Inferior parietal cortex (tissue), 1 donor: ENCODE data around the gene ZNF385C.
A peak's percentile ranks its signal among the peaks of the same experiment; 100 is the strongest.
"Not testable (repeated sequence)": the region's sequence is repeated elsewhere in the genome, so short reads cannot be mapped to it uniquely, and the experiment has no call there.

ENCODE experiments used
- DNase-seq: peaks from one replicate; pipeline ENCODE4 v3.0.0-alpha.2; 2016; ENCODE audit errors: extremely low spot score

Gene ZNF385C

GRCh38 chr17:42097691-42098631 lies at the start of gene ZNF385C:
Gene ZNF385C, minus strand, starts transcription at chr17:42098473. Its CDS starts 35,417 bp downstream, at chr17:42063056.
- DNase-seq, result no peak

- no peak for DNase-seq
Measured at GRCh38 chr17:42146911-42147607, 48.8 kb upstream of the ZNF385C start.

- DNase-seq, result not testable (repeated sequence)
Measured at GRCh38 chr17:42143138-42143537, 44.9 kb upstream of the ZNF385C start.

- no peak for DNase-seq
Measured at GRCh38 chr17:42142371-42142896, 44.2 kb upstream of the ZNF385C start.

- no peak for DNase-seq
Measured at GRCh38 chr17:42141382-42141781, 43.1 kb upstream of the ZNF385C start.

GRCh38 chr17:42140690-42141089 lies 42.4 kb upstream of the ZNF385C start:
- not testable (repeated sequence) for DNase-seq

- no peak for DNase-seq
Measured at GRCh38 chr17:42138749-42139492, 40.6 kb upstream of the ZNF385C start.

- DNase-seq, result no peak
Measured at GRCh38 chr17:42136654-42137051, 38.4 kb upstream of the ZNF385C start.

- no peak for DNase-seq
Measured at GRCh38 chr17:42135664-42136653, 37.7 kb upstream of the ZNF385C start.

- no peak for DNase-seq
Measured at GRCh38 chr17:42135151-42135550, 36.9 kb upstream of the ZNF385C start.

- DNase-seq, result no peak
Measured at GRCh38 chr17:42133461-42134041, 35.3 kb upstream of the ZNF385C start.

- peak; percentile 68 for DNase-seq
Measured at GRCh38 chr17:42132941-42133340, 34.7 kb upstream of the ZNF385C start.

- no peak for DNase-seq
Measured at GRCh38 chr17:42131981-42132432, 33.7 kb upstream of the ZNF385C start.

GRCh38 chr17:42131232-42131631 lies 33.0 kb upstream of the ZNF385C start:
- DNase-seq, result no peak

- no peak for DNase-seq
Measured at GRCh38 chr17:42130310-42130936, 32.1 kb upstream of the ZNF385C start.

GRCh38 chr17:42129109-42129837 lies 31.0 kb upstream of the ZNF385C start:
- no peak for DNase-seq

- no peak for DNase-seq
Measured at GRCh38 chr17:42127414-42127813, 29.1 kb upstream of the ZNF385C start.

GRCh38 chr17:42126836-42127235 lies 28.6 kb upstream of the ZNF385C start:
- no peak for DNase-seq

- DNase-seq, result no peak
Measured at GRCh38 chr17:42125565-42125964, 27.3 kb upstream of the ZNF385C start.
